GM19351 (cell line): ENCODE measurements around the gene EPHA6.

Experiments used
- ATAC-seq: cut with Tn5 transposase; IDR thresholded peaks from one replicate; pipeline ENCODE4 v1.9.1; 2021; ENCODE audit warnings: mild to moderate bottlenecking, moderate library complexity; ENCODE audit not compliant: unreplicated experiment

EPHA6 gene

GRCh38 chr3:97689111-97689510 is 874.7 kb downstream of the EPHA6 start:
- no peak for ATAC-seq

DNA sequence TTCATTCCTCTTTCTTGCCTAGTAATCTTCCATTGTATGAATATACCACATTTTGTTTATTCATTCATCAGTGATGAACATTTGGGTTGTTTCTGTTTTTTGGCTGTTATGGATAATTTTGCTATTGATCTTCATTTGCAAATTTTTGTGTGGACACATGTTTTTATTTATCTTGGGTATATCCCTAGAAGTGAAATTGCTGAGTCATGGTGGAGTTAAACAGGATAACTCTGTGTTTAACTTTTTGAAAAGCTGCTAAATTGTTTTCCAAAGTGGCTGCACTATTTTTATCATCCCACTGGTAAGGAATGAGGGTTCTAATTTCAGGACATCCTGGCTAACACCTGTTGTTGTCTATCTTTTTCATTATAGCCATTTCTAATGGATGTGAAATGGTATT is 875.6 kb downstream of the EPHA6 start:
- ATAC-seq: no peak

GRCh38 chr3:97691354-97691753 is 877.0 kb downstream of the EPHA6 start:
- ATAC-seq: no peak

DNA sequence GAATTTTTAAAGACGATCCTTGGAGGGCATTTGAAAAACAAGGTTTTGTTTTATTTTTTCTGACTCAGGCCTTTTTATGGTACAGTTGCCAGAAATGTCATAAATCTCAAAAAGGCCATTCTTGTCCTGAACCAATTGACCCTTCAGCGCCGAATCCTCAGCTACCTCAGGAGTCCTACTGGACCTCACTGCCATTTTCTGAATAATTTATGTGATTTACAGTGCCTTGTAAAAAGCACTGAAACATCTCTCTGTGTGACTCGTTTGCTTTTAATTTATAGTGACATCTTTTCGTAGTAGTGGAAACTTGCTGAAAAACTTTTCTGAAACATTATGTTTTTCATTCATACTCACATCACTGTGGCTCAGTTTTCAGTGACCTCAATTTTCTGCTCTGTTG is 878.0 kb downstream of the EPHA6 start:
- ATAC-seq: no peak

- no peak for ATAC-seq
These were observed 878.4 kb downstream of the EPHA6 start for GRCh38 chr3:97692831-97693230.

- no peak for ATAC-seq
These were observed 880.5 kb downstream of the EPHA6 start for GRCh38 chr3:97694876-97695275.

DNA sequence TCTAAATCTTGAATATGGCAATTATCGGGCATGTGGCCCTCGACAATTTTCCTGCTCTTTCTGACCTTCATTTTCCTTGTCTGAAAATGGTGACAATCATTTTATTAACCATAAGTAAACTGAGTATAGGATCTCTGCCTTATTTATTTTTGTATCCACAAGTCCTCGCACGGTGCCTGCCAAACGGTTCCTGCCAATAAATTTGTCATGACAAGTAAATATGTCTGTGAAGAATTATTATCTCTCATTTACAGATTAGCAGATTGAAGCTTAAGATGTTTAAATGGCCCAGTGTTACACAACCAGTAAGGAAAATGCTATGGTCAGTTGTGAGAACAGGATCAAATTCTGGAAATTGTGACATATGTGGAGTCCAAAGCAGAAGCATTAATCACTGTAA is 884.3 kb downstream of the EPHA6 start:
- ATAC-seq: no peak

DNA sequence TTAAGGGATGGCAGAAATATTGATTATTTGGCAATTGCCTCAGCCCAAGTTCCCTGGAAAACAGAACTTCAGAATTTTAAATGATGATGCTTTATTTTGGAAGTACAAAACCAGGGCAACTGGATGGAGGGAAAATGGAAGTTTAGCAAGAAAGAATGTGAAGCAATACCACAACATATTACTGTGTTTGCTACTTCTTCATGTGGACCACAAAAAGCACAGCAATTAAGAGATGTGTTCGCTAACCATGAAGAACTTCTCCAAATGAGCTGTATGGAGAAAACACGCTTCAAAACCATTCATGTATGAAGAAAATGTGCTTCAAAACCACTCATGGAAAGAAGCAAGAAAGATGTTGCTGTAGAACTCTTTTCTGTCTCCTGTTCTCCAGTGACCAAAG is 885.5 kb downstream of the EPHA6 start:
- no peak for ATAC-seq

GRCh38 chr3:97705764-97706163 is 891.4 kb downstream of the EPHA6 start:
- no peak for ATAC-seq

DNA sequence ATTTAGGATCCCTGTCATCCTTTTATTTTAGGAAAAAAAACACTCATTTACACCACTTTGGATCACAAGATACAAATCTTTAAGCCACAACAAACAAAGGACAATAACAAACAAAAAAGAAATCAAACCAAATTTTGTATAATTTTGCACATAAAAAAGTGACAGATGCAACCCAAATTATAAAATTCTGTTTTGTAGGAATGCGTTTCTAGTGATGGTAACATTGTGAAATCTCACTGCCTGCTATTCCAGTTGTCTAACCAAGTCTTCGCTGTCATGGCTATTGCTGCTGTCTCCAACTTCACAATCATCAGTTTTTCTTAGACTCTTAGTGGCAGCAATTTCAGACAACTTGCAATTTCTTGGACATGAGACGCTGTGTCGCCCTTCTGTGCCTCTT is 891.8 kb downstream of the EPHA6 start:
- no peak for ATAC-seq

GRCh38 chr3:97711654-97712053 is 897.3 kb downstream of the EPHA6 start:
- ATAC-seq: no peak

DNA sequence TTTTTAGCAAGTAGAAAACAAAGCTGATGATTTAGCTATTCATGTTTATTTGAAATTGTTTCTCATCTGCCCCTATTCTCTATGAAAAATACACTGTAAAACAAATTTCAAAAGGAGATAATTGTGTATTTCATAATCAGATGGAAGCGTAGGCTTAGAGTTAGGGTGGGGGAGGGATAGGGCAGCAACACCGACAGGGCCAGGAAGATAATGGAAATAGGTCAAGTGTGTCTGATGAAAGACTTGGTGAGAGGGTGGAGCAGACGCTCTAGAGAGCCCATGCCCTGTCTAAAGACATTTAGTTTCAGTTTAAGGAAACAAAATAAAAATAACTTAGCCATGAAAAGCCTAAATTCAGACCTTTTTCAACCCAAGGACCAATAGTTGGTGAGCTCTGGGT is 898.5 kb downstream of the EPHA6 start:
- ATAC-seq: no peak

- no peak for ATAC-seq
These were observed 899.2 kb downstream of the EPHA6 start for GRCh38 chr3:97713634-97714033.

- peak; percentile 95 for ATAC-seq
These were observed 904.9 kb downstream of the EPHA6 start for GRCh38 chr3:97719156-97719821.

DNA sequence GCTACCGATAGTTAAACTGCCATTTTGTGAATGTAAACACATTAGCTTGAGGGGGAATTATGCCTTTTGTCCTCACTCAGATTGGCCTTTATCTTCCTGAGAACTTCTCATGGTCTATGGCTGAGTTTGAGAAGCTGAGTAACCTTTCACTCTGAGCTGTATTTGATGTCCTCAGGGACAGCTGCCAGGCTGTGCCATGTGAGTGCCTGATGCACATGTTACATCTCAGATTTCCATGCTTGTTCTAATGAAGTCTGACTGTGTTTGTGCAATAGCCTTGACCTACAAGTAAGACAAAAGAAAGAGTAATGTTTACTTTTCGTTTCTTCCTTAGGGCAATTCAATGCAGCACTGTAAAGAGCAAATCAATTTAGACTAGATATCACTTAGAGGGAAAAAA is 906.0 kb downstream of the EPHA6 start:
- no peak for ATAC-seq

- ATAC-seq: no peak
These were observed 907.1 kb downstream of the EPHA6 start for GRCh38 chr3:97721446-97721845.

DNA sequence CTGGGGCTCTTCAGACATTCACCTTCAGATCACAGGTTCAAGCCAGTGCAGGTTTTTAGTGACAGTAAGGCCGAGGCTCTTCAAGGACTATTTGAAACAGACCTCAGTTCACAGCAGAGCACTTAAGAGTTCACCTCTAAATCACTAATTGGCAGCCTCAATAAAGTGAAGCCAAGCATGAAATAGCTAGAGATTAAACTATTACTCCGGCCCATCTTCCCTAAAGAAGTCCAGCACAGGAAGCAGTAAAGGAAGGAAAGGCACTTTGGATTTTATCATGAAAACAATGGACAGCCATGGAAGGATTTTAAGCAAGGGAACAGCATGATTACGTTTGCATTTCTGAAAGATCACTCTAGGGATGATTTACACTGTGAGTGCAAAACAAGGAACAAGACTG is 922.5 kb downstream of the EPHA6 start:
- ATAC-seq: no peak

DNA sequence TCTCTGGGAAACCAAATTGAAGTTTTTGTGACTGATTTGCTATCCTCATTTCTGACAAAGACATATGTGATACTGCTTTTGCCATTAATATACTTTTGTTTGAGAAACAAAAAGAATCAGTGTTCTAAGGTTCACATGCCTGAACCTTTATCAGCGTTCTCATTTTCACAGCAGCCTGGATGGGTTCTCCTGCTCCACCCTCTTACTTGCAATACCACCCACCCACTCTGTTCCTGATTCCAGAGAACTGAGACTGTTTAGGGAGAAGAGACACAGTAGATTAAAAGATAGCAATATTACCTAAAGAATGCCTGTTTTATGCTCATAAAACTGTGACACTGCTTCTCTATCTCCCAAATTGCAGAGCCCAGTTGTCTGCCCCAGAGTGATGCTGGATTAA is 924.4 kb downstream of the EPHA6 start:
- no peak for ATAC-seq

GRCh38 chr3:97742036-97742435 is 927.6 kb downstream of the EPHA6 start:
- no peak for ATAC-seq

GRCh38 chr3:97744289-97744688 is 929.9 kb downstream of the EPHA6 start:
- ATAC-seq: no peak

DNA sequence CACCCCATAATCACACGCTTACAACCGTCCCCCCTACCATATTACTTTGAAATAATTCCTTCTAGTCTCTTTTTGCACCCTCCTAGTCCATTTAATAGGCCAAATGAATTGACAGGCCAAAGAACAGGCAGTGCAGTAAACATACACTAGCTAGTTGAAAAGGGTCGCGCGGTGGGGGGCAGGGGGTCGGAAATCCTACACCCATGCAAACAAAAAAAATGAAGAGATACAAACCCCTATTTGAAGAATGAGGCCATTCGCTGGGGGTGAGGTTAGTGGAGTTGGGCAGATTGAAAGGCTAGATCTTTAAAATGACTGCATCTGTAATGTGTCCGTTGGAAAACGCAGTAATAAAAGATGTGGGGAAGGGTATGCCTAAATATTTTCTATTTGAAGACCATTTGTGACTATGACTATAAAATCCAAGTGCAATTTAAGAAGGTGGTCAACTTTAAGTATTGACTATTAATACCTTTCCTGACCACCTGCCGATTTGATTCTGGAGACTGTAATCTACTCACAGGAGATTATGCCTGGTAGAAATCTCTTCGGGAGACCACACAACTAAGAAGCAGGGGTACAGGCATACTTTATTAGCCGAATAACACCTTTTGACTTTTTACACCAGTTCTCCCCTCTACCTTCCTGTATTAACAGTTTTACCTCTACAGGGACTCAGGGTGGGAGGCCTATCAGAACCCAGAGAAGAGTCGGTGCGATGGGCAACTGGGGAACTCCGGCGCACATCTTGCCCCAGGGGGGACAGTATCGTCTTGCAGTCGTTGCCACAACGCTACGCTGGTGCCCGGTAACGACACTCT is 949.4 kb downstream of the EPHA6 start:
- ATAC-seq: peak; percentile 45

GRCh38 chr3:97764407-97765238 is 950.2 kb downstream of the EPHA6 start, which contains the start of gene ARL6:
Gene ARL6 (plus strand): TSS chr3:97764758. CDS start chr3:97768108, 3,350 bp downstream.
- ATAC-seq: peak; percentile 92
